ENCODE results near the gene CDKN3. TPM values are rescaled to one million over a fixed set of nuclear protein-coding genes. Genes with fewer than 3 reads are reported as not detected.
"Not testable (repeated sequence)": the region's sequence is repeated elsewhere in the genome, so short reads cannot be mapped to it uniquely, and the experiment has no call there.

CDKN3 gene
- total RNA-seq, 2 experiments from 2014 or later: 86.7 to 133 TPM

DNA sequence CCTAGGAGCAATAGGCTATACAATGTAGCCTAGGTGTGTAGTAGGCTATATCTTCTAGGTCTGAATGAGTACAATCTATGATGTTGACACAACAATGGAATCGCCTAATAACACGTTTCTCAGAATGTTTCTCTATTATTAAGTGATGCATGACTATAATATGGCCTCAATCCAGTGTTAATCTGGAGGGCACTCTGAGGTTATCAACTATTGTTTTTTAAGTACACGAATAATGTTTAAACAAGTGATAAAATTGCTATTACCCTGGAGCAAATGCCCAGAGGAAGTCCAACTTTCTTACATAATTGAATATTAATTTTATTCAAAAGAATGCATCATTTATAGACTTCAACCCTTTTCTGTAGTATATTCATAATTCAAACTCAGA is 60.8 kb downstream of the CDKN3 start:
- no peak overlapping the region for H3K27ac Mint-ChIP-seq
- H3K36me3 Mint-ChIP-seq (ENCODE audit: low read depth): peaks cover 2% of the 10 kb centered on the region
- no peaks in the 10 kb centered on the region for H3K27me3 Mint-ChIP-seq
- H3K4me1 Mint-ChIP-seq: peaks cover 4% of the 10 kb centered on the region
- ATAC-seq (no peak), DNase-seq (no peak)
- H3K9me3 Mint-ChIP-seq (ENCODE audit: low read depth): peaks cover 2% of the 10 kb centered on the region
- ChIA-PET CTCF (interaction anchor here (0.6 to 0.7 kb wide), 2 partner anchors 60 to 81 kb away, joined by 3 to 5 read pairs; no protein-coding TSS in a partner anchor), POLR2A (interaction anchor here (0.7 kb wide), 1 partner anchor 757 kb away, joined by 4 read pairs; no protein-coding TSS in a partner anchor)
- no peak overlapping the region for H3K4me3 Mint-ChIP-seq
- intact Hi-C loops (cut with DNase I, micrococcal nuclease): no loop called here

DNA sequence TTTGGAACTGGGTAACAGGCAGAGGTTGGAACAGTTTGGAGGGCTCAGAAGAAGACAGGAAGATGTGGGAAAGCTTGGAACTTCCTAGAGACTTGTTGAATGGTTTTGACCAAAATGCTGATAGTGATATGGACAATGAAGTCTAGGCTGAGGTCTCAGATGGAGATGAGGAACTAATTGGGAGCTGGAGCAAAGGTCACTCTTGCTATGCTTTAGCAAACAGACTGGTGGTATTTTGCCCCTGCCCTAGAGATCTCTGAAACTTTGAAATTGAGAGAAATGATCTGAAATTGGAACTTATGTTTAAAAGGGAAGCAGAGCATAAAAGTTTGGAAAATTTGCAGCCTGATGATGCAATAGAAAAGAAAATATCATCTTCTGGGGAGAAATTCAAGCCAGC is 61.7 kb downstream of the CDKN3 start:
- ATAC-seq; intact Hi-C loops (cut with DNase I, micrococcal nuclease); H3K4me3 Mint-ChIP-seq; H3K27ac Mint-ChIP-seq; H3K36me3 Mint-ChIP-seq (ENCODE audit: low read depth); H3K27me3 Mint-ChIP-seq; H3K4me1 Mint-ChIP-seq; POLR2A ChIA-PET; H3K9me3 Mint-ChIP-seq (ENCODE audit: low read depth); DNase-seq: not testable (repeated sequence)
- CTCF ChIA-PET: interaction anchor here (0.6 kb wide), 1 partner anchor 43 kb away, joined by 4 read pairs; no protein-coding TSS in a partner anchor

DNA sequence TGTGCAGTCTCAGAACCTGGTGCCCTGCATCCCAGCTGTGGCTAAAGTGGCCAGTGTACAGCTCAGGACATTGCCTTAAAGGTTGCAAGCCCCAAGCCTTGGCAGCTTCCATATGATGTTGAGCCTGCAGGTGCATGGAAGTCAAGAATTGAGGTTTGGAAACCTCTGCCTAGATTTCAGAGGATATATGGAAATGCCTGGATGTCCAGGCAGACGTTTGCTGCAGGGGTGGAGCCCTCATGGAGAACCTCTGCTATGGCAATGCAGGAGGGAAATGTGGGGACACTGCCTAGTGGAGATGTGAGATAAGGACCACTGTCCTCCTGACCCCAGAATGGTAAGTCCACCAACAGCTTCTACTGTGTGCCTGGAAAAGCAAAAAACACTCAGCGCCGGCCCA is 62.3 kb downstream of the CDKN3 start:
- DNase-seq (no peak), ATAC-seq (no peak)
- Mint-ChIP-seq H3K36me3 (ENCODE audit: low read depth) (peaks cover 2% of the 10 kb centered on the region), H3K27ac (no peak overlapping the region), H3K9me3 (ENCODE audit: low read depth) (peaks cover 2% of the 10 kb centered on the region), H3K4me1 (peaks cover 4% of the 10 kb centered on the region), H3K27me3 (no peaks in the 10 kb centered on the region), H3K4me3 (no peak overlapping the region)
- intact Hi-C loops (cut with DNase I, micrococcal nuclease): no loop called here
- ChIA-PET POLR2A (no interaction called here), CTCF (no interaction called here)

DNA sequence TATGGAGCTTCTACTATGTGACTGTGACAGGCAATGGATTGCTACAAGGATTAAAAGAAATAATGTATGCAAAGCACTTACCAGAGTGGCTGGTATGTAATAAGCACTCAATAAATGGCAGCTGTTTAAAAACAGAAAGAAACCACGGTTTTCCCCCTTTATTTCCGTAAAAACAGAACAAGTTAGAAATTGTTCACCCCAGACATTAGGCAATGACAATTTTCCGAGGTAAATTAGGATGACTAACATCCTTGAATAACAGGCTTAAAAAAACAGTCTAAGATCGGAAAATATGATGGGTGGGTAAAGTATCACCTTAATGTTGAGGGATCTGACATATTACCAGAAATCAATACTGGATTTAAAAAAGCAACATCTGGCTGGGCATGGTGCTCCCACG is 65.2 kb downstream of the CDKN3 start:
- Mint-ChIP-seq H3K27me3 (no peaks in the 10 kb centered on the region), H3K27ac (no peak overlapping the region), H3K4me3 (no peak overlapping the region), H3K36me3 (ENCODE audit: low read depth) (peaks cover 2% of the 10 kb centered on the region), H3K4me1 (peaks cover 4% of the 10 kb centered on the region), H3K9me3 (ENCODE audit: low read depth) (peaks cover 2% of the 10 kb centered on the region)
- CTCF ChIA-PET: interaction anchor here (1.0 kb wide), 1 partner anchor 17 kb away, joined by 3 read pairs; no protein-coding TSS in a partner anchor
- POLR2A ChIA-PET: no interaction called here
- intact Hi-C loops (cut with DNase I, micrococcal nuclease): no loop called here
- DNase-seq (no peak), ATAC-seq (no peak)

DNA sequence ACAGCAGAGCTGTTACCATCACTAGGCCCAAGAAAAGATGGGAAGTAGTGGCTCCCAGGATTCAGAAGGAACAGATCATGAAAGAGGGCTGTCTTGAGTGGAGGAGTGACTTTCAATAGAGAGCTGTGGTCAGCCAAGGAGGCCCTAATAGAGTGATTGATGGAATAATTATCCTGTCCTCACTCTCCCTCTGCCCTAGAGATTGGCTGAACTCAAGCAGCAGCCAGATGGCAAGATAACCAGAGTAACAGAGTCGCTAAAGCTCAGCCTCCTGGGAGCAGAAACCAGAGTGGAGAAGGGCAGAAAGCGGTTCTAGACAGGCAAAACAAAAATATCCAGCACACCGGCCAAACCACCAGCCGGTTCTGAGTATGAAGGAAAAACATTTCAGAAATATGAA is 68.8 kb downstream of the CDKN3 start:
- ATAC-seq (no peak), DNase-seq (no peak)
- H3K4me3 Mint-ChIP-seq: no peak overlapping the region
- ChIA-PET POLR2A (no interaction called here), CTCF (interaction anchor here (0.7 to 1.4 kb wide), 2 partner anchors 22 to 92 kb away, joined by 3 to 4 read pairs; no protein-coding TSS in a partner anchor)
- intact Hi-C loops (cut with DNase I, micrococcal nuclease): no loop called here
- no peak overlapping the region for H3K27ac Mint-ChIP-seq
- H3K27me3 Mint-ChIP-seq: no peaks in the 10 kb centered on the region
- peaks cover 4% of the 10 kb centered on the region for H3K4me1 Mint-ChIP-seq
- H3K36me3 Mint-ChIP-seq (ENCODE audit: low read depth): peaks cover 20% of the 10 kb centered on the region
- H3K9me3 Mint-ChIP-seq (ENCODE audit: low read depth): peaks cover 8% of the 10 kb centered on the region

DNA sequence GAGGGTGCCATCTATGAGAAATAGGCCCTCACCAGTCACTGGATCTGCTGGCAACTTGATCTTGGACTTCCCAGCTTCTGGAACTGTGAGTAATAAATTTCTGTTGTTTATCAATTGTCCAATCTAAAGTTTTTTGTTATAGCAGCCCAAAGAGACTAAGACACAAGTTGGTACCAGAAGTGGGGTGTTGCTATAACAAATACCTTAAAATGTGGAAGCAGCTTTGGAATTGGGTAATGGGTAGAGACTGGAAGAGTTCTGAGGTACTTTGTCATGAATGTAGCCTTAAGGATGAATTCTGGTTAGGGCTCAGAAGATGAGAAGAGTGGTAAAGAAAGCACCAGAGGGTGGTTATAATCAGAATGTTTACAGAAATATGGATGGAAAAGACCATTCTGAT is 70.5 kb downstream of the CDKN3 start:
- no peak overlapping the region for H3K27ac Mint-ChIP-seq
- no peak overlapping the region for H3K4me3 Mint-ChIP-seq
- ChIA-PET CTCF (no interaction called here), POLR2A (no interaction called here)
- H3K4me1 Mint-ChIP-seq: peaks cover 1% of the 10 kb centered on the region
- no peaks in the 10 kb centered on the region for H3K27me3 Mint-ChIP-seq
- H3K36me3 Mint-ChIP-seq (ENCODE audit: low read depth): peaks cover 20% of the 10 kb centered on the region
- peaks cover 8% of the 10 kb centered on the region for H3K9me3 Mint-ChIP-seq (ENCODE audit: low read depth)
- no peak for DNase-seq
- no peak for ATAC-seq
- intact Hi-C loops (cut with DNase I, micrococcal nuclease): no loop called here

Other genes with a start within 250 kb of the CDKN3 start
- gene CNIH1, start 44.4 kb downstream of the CDKN3 start, total RNA-seq: 100 to 1,000 TPM in 1 of 2 experiments, 10 to 100 TPM in 1; 86.6 to 109 TPM
- gene GMFB, start 92.0 kb downstream of the CDKN3 start, total RNA-seq: 10 to 100 TPM; 28.9 to 37.3 TPM
- gene CGRRF1, start 112.9 kb downstream of the CDKN3 start, total RNA-seq: 10 to 100 TPM; 10.2 to 15.2 TPM
- 1 to 10 TPM; 2.7 to 2.8 TPM for gene SAMD4A, start 170.1 kb downstream of the CDKN3 start, total RNA-seq

Measured in activated CD4-positive, alpha-beta T cell treated with anti-CD3 and anti-CD28 coated beads for 36 hours (primary cell).